ENCODE measurements around the gene ASCL5.

The ASCL5 gene

DNA sequence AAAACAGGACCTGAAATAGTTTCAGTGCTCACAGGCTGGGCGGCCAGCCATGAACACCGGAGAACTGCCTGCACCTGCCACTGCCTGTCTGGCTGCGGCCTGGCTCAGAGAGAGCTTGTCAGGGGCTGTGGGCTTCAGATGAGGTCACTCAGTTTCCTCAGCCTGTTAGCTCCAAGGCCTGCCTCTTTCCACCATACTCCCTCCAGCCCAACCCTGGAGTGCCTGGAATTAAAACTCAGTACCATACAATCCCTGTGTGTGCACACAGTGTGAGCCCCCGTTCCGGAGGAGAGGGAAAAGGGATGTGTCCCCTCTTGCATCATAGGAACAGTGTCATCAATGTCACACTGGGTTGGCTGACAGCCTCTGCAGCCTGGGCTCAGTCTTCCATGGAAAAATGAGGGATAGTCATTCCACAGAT, 30.9 kb downstream of the ASCL5 start:
- TF ChIP-seq, protein P1, sequence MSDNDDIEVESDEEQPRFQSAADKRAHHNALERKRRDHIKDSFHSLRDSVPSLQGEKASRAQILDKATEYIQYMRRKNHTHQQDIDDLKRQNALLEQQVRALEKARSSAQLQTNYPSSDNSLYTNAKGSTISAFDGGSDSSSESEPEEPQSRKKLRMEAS (IDR thresholded peaks at IDR 0.05; ENCODE audit: low read depth, low read length), result no peak
- TF ChIP-seq, protein P2, sequence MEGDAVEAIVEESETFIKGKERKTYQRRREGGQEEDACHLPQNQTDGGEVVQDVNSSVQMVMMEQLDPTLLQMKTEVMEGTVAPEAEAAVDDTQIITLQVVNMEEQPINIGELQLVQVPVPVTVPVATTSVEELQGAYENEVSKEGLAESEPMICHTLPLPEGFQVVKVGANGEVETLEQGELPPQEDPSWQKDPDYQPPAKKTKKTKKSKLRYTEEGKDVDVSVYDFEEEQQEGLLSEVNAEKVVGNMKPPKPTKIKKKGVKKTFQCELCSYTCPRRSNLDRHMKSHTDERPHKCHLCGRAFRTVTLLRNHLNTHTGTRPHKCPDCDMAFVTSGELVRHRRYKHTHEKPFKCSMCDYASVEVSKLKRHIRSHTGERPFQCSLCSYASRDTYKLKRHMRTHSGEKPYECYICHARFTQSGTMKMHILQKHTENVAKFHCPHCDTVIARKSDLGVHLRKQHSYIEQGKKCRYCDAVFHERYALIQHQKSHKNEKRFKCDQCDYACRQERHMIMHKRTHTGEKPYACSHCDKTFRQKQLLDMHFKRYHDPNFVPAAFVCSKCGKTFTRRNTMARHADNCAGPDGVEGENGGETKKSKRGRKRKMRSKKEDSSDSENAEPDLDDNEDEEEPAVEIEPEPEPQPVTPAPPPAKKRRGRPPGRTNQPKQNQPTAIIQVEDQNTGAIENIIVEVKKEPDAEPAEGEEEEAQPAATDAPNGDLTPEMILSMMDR (IDR thresholded peaks at IDR 0.05; ENCODE audit: low read depth, low read length), result no peak
- TF ChIP-seq POLR2A (IDR thresholded peaks at IDR 0.05; ENCODE audit: extremely low read depth, insufficient read length), result no peak
- no peak for TF ChIP-seq MYC (IDR thresholded peaks at IDR 0.05; ENCODE audit: low read depth, low read length)
- H3K4me3 ChIP-seq (ENCODE audit: low read depth, low read length), result no peak overlapping the region
- DNase-seq (ENCODE audit: low read depth), result no peak

DNA sequence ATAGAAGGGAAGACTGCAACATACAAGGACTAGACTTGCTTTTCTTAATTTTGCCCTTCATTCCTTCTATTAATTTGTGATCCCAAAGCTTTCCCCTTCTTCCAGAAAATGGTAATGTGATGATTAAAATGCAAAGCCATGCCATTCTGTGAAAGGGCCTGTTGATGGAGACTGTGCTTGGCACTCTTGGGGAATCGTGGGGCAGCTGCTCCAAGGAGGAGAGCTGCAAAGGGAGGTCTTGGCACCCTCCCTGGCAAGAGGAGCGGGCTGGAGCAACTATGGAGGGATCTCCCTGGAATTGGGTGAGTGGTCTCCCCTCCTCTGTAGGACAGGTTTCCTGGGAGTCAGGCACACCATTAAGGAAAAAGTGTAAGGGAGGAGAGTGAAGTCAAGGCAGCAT, 31.4 kb downstream of the ASCL5 start:
- H3K4me3 ChIP-seq (ENCODE audit: low read depth, low read length), result no peak overlapping the region
- no peak for DNase-seq (ENCODE audit: low read depth)
- TF ChIP-seq, protein P2 (IDR thresholded peaks at IDR 0.05; ENCODE audit: low read depth, low read length), result no peak
- TF ChIP-seq POLR2A (IDR thresholded peaks at IDR 0.05; ENCODE audit: extremely low read depth, insufficient read length), result no peak
- no peak for TF ChIP-seq MYC (IDR thresholded peaks at IDR 0.05; ENCODE audit: low read depth, low read length)
- TF ChIP-seq, protein P1 (IDR thresholded peaks at IDR 0.05; ENCODE audit: low read depth, low read length), result no peak

DNA sequence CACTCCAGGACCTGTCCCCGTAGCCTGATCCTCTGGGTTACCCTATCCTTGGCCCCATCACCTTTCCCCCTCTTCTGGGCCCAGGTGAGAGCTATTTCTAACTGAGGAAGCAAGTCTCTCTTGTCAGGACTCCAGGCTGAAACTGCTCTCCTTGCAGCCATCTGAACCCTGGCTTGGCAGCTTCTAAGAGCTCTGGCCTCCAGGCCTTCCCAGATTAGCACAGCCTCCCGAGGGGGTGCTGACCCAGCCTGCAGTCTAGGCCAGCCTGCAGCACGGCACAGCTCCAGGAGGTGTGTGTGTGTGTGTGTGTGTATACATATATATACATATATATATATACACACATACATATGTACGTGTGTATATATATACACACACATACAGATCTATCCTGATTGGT, 32.2 kb downstream of the ASCL5 start:
- DNase-seq (ENCODE audit: low read depth), result no peak
- TF ChIP-seq, protein P1 (IDR thresholded peaks at IDR 0.05; ENCODE audit: low read depth, low read length), result no peak
- TF ChIP-seq MYC (IDR thresholded peaks at IDR 0.05; ENCODE audit: low read depth, low read length), result no peak
- TF ChIP-seq, protein P2 (IDR thresholded peaks at IDR 0.05; ENCODE audit: low read depth, low read length), result no peak
- no peak for TF ChIP-seq POLR2A (IDR thresholded peaks at IDR 0.05; ENCODE audit: extremely low read depth, insufficient read length)
- H3K4me3 ChIP-seq (ENCODE audit: low read depth, low read length), result no peak overlapping the region

DNA sequence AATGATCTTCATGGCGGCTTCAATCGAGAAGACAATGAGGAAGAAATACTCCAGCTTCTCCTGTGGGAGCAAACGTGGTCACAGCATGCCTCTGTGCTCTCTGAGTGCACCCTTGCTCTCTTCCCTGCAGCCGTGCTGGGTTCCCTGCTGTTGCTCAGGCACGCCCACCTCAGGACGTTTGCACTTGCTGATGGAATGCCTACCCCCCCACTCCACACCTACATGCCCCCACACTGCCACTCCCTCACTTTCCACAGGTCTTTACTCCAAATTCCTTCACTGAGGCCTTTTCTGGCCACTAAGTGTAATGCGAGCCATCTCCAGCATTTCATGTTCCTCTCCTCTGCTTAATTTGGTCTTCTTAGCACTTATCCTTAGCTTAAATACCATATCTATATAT, 33.0 kb downstream of the ASCL5 start:
- no peak overlapping the region for H3K4me3 ChIP-seq (ENCODE audit: low read depth, low read length)
- TF ChIP-seq, protein P2 (IDR thresholded peaks at IDR 0.05; ENCODE audit: low read depth, low read length), result no peak
- TF ChIP-seq POLR2A (IDR thresholded peaks at IDR 0.05; ENCODE audit: extremely low read depth, insufficient read length) (no peak), MYC (IDR thresholded peaks at IDR 0.05; ENCODE audit: low read depth, low read length) (no peak)
- TF ChIP-seq, protein P1 (IDR thresholded peaks at IDR 0.05; ENCODE audit: low read depth, low read length), result no peak
- no peak for DNase-seq (ENCODE audit: low read depth)

DNA sequence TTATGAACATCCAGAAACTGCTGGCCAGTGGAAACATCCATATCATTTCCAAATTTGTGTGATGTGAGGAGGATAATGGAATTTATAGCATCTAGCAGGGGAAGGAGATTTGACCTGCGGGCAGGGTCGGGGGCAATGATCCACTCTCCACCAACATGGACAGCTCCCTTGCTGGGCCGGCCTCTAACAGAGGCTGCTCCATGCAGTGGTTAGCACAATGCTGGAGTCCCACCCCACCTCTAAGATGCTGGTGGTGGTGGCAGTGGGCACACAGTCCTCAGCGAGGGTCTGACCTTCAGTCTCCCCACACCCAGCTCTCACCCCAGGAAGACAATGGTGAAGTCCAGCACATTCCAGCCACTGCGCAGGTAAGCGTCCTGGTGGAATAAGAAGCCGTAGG, 33.4 kb downstream of the ASCL5 start:
- no peak for DNase-seq (ENCODE audit: low read depth)
- H3K4me3 ChIP-seq (ENCODE audit: low read depth, low read length), result no peak overlapping the region
- TF ChIP-seq MYC (IDR thresholded peaks at IDR 0.05; ENCODE audit: low read depth, low read length) (no peak), POLR2A (IDR thresholded peaks at IDR 0.05; ENCODE audit: extremely low read depth, insufficient read length) (no peak)
- TF ChIP-seq, protein P2 (IDR thresholded peaks at IDR 0.05; ENCODE audit: low read depth, low read length), result no peak
- TF ChIP-seq, protein P1 (IDR thresholded peaks at IDR 0.05; ENCODE audit: low read depth, low read length), result no peak

DNA sequence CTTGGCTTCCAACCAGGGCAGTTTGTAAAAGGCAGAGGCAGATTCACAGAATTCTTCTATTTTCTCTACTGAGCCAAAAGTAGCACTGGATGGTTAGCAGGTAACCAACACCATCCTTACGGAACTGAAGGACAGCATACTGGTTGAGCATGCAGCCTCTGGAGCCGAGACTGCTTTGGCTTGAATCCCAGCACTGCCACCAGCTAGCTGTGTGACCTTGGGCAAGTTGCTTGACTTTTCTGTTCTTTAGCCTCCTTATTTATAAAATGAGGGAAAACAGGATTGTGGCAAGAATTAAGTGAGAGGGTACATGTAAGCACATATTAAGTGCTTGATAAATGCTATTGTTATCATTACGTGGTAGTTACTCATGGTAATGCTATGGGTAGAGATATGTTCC, 34.2 kb downstream of the ASCL5 start:
- no peak for TF ChIP-seq MYC (IDR thresholded peaks at IDR 0.05; ENCODE audit: low read depth, low read length)
- TF ChIP-seq, protein P1 (IDR thresholded peaks at IDR 0.05; ENCODE audit: low read depth, low read length), result no peak
- TF ChIP-seq, protein P2 (IDR thresholded peaks at IDR 0.05; ENCODE audit: low read depth, low read length), result no peak
- TF ChIP-seq POLR2A (IDR thresholded peaks at IDR 0.05; ENCODE audit: extremely low read depth, insufficient read length), result no peak
- DNase-seq (ENCODE audit: low read depth), result no peak
- H3K4me3 ChIP-seq (ENCODE audit: low read depth, low read length), result no peak overlapping the region

Data from NB4 (cell line).